ENCODE results near the gene SDR42E2.

DNA sequence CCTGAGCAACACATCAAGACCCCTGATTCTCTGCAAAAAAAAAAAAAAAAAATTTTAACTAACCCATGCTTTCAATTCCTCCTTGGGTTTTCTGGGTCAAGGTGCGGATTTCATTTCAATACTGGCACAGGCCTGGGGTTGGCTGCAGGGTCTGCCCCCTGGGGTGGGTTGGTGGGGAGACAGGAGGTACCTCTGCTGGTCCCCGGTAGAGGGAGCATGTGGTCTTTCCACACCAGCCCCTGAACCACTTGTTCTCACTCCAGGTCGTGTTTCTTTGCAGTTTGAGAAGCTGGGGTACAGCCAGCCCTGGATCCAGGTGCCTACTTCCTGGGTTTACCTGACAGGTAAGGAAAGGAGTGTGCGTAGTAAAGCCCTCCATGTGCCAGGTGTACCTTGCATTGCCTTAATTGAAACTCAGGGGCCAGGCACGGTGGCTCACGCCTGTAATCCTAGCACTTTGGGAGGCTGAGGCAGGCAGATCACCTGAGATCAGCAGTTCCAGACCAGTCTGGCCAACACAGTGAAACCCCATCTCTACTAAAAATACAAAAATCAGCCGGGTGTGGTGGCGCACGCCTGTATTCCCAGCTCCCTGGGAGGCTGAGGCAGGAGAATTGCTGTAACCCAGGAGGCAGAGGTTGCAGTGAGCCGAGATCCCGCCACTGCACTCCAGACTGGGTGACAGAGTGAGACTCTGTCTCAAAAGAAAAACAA lies 21.8 kb downstream of the SDR42E2 start:
- TF ChIP-seq, protein P1, sequence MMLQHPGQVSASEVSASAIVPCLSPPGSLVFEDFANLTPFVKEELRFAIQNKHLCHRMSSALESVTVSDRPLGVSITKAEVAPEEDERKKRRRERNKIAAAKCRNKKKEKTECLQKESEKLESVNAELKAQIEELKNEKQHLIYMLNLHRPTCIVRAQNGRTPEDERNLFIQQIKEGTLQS (IDR thresholded peaks at IDR 0.05): no peak
- TF ChIP-seq, protein P2, sequence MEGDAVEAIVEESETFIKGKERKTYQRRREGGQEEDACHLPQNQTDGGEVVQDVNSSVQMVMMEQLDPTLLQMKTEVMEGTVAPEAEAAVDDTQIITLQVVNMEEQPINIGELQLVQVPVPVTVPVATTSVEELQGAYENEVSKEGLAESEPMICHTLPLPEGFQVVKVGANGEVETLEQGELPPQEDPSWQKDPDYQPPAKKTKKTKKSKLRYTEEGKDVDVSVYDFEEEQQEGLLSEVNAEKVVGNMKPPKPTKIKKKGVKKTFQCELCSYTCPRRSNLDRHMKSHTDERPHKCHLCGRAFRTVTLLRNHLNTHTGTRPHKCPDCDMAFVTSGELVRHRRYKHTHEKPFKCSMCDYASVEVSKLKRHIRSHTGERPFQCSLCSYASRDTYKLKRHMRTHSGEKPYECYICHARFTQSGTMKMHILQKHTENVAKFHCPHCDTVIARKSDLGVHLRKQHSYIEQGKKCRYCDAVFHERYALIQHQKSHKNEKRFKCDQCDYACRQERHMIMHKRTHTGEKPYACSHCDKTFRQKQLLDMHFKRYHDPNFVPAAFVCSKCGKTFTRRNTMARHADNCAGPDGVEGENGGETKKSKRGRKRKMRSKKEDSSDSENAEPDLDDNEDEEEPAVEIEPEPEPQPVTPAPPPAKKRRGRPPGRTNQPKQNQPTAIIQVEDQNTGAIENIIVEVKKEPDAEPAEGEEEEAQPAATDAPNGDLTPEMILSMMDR (IDR thresholded peaks at IDR 0.05; ENCODE audit: low read depth, low read length, missing input control): no peak
